GM10266 (cell line): ENCODE measurements around the gene SUPT3H.

Source experiments
- DNase-seq: peaks from one replicate; pipeline ENCODE4 v3.0.0; 2012; ENCODE audit errors: extremely low spot score
- CTCF ChIP-seq: IDR thresholded peaks from 2 replicates; pipeline ENCODE4 v1.5.1; 2012; ENCODE audit warnings: mild to moderate bottlenecking, low read depth; ENCODE audit not compliant: control insufficient read depth, insufficient read depth; ENCODE audit errors: missing control alignments

The SUPT3H gene

DNA sequence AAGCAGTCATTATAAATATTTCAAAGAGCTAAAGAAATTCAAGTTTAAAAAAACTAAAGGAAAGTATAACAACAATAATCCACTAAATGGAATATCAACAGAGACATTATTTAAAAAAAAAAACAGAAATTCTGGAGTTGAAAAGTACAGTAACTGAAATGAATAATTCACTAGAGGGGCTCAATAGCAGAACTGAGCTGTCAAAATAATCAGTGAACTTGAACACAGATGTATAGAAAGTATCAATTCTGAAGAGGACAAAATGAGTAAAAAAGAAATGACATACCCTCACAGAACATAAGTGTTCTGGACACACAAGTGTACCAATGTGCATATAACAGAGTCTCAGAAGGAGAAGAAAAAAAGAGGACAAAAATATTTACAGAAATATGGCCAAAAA lies 241.2 kb downstream of the SUPT3H start:
- no peak for TF ChIP-seq CTCF
- no peak for DNase-seq

GRCh38 chr6:45132658-45133294 lies 245.0 kb downstream of the SUPT3H start:
- TF ChIP-seq CTCF: no peak
- DNase-seq: no peak

DNA sequence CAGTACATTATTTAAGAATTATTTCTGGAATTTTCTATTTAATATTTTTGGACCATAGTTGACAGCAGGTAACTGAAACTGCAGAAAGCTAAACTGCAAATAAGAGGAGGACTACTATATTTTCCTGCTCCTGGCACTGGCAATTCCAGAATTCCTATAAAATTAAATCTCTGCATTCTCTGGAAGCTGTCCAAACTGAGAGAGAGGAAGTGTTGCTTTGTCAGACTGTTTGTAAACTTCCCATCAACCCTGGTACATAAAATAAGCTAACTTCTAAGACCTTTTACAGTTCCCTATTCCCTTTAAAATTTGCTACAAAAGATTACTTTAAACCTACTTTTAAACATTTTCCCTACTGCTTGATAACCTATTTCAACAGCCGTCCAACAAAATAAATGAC lies 245.7 kb downstream of the SUPT3H start:
- no peak for TF ChIP-seq CTCF
- no peak for DNase-seq

- no peak for TF ChIP-seq CTCF
Measured at GRCh38 chr6:45129051-45129450, 248.7 kb downstream of the SUPT3H start.

GRCh38 chr6:45127185-45127584 lies 250.5 kb downstream of the SUPT3H start:
- DNase-seq: no peak
- TF ChIP-seq CTCF: no peak

More at GRCh38 chr6:45129051-45129450, 248.7 kb downstream of the SUPT3H start:
- DNase-seq: no peak

- no peak for TF ChIP-seq CTCF
- no peak for DNase-seq
Measured at GRCh38 chr6:45126033-45126432, 251.7 kb downstream of the SUPT3H start.

- TF ChIP-seq CTCF: no peak
- no peak for DNase-seq
Measured at GRCh38 chr6:45123023-45123422, 254.7 kb downstream of the SUPT3H start.
